ENCODE results near the gene CCDC178. TPM values are rescaled to one million over a fixed set of nuclear protein-coding genes. Genes with fewer than 3 reads are reported as not detected.

CCDC178 gene
- total RNA-seq, 2 donors from 2014 or later: 1.6 TPM; not detected in 1

- ATAC-seq (ENCODE audit: insufficient number of reproducible peaks, low FRiP score, low read depth): no peak
- TF ChIP-seq, protein P1, sequence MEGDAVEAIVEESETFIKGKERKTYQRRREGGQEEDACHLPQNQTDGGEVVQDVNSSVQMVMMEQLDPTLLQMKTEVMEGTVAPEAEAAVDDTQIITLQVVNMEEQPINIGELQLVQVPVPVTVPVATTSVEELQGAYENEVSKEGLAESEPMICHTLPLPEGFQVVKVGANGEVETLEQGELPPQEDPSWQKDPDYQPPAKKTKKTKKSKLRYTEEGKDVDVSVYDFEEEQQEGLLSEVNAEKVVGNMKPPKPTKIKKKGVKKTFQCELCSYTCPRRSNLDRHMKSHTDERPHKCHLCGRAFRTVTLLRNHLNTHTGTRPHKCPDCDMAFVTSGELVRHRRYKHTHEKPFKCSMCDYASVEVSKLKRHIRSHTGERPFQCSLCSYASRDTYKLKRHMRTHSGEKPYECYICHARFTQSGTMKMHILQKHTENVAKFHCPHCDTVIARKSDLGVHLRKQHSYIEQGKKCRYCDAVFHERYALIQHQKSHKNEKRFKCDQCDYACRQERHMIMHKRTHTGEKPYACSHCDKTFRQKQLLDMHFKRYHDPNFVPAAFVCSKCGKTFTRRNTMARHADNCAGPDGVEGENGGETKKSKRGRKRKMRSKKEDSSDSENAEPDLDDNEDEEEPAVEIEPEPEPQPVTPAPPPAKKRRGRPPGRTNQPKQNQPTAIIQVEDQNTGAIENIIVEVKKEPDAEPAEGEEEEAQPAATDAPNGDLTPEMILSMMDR (IDR thresholded peaks at IDR 0.05): no peak
- no peaks in the 10 kb centered on the region for H3K36me3 ChIP-seq
Measured at GRCh38 chr18:33205777-33206176, 234.7 kb downstream of the CCDC178 start.

GRCh38 chr18:33201509-33201926, 239.0 kb downstream of the CCDC178 start:
- ATAC-seq (ENCODE audit: insufficient number of reproducible peaks, low FRiP score, low read depth) (no peak), DNase-seq (ENCODE audit: low spot score) (no peak)
- Histone ChIP-seq H3K4me3 (no peak overlapping the region), H3K27ac (no peak overlapping the region), H3K36me3 (no peaks in the 10 kb centered on the region), H3K4me1 (ENCODE audit: control insufficient read depth in 1 of 2, low read depth in 2 of 2) (no peaks in the 10 kb centered on the region), H3K27me3 (replicated peaks; ENCODE audit: insufficient read depth) (no peaks in the 10 kb centered on the region), H3K9me3 (no peaks in the 10 kb centered on the region)
- TF ChIP-seq, protein P1 (IDR thresholded peaks at IDR 0.05): no peak

More at GRCh38 chr18:33205777-33206176, 234.7 kb downstream of the CCDC178 start:
- Histone ChIP-seq H3K9me3 (no peaks in the 10 kb centered on the region), H3K27me3 (replicated peaks; ENCODE audit: insufficient read depth) (no peaks in the 10 kb centered on the region), H3K4me1 (ENCODE audit: control insufficient read depth in 1 of 2, low read depth in 2 of 2) (no peaks in the 10 kb centered on the region), H3K4me3 (no peak overlapping the region), H3K27ac (no peak overlapping the region)
- no peak for DNase-seq (ENCODE audit: low spot score)

DNA sequence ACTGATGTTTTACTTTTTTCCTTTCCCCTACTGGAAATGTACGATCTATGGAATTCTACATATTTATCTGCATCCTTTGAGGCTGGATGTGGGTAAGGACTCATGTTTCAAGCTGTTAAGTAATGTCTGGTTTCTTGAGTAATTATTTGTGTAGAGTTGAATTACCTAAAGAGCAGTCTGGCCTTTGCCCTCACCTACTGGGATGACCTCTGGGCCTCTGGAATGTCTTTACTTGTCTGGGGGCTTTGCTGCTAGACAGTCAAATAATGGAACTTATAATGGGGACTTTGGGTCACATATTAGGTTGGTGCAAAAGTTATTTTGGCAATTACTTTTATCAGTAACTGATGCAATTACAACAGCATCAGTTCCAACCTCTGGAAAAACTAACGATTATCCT, 244.7 kb downstream of the CCDC178 start:
- no peaks in the 10 kb centered on the region for H3K36me3 ChIP-seq
- H3K9me3 ChIP-seq: no peaks in the 10 kb centered on the region
- DNase-seq (ENCODE audit: low spot score): no peak
- no peak for ATAC-seq (ENCODE audit: insufficient number of reproducible peaks, low FRiP score, low read depth)
- H3K27ac ChIP-seq: no peak overlapping the region
- no peak overlapping the region for H3K4me3 ChIP-seq
- no peaks in the 10 kb centered on the region for H3K4me1 ChIP-seq (ENCODE audit: control insufficient read depth in 1 of 2, low read depth in 2 of 2)
- TF ChIP-seq, protein P1 (IDR thresholded peaks at IDR 0.05): no peak
- no peaks in the 10 kb centered on the region for H3K27me3 ChIP-seq (replicated peaks; ENCODE audit: insufficient read depth)

DNA sequence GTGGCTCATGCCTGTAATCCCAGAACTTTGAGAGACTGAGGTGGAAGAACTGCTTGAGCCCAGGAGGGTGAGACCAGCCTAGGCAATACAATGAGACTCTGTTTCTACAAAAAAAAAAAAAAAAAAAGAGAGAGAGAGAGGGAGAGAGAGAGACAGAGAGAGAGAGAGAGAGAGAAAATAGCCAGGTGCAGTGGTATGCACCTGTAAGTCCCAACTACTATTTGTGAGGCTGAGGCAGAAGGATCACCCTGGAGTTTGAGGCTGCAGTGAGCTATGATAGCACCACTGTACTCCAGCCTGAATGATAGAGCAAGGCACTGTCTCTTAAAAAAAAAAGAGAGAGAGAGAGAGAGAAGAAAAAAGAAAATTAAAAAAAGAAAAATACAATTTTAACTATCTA, 245.7 kb downstream of the CCDC178 start:
- Histone ChIP-seq H3K4me1 (ENCODE audit: control insufficient read depth in 1 of 2, low read depth in 2 of 2) (no peaks in the 10 kb centered on the region), H3K9me3 (no peaks in the 10 kb centered on the region), H3K4me3 (no peak overlapping the region), H3K36me3 (no peaks in the 10 kb centered on the region), H3K27ac (no peak overlapping the region), H3K27me3 (replicated peaks; ENCODE audit: insufficient read depth) (no peaks in the 10 kb centered on the region)
- DNase-seq (ENCODE audit: low spot score) (no peak), ATAC-seq (ENCODE audit: insufficient number of reproducible peaks, low FRiP score, low read depth) (no peak)
- TF ChIP-seq, protein P1 (IDR thresholded peaks at IDR 0.05): no peak

GRCh38 chr18:33184958-33185357, 255.6 kb downstream of the CCDC178 start:
- no peaks in the 10 kb centered on the region for H3K36me3 ChIP-seq
- no peaks in the 10 kb centered on the region for H3K4me1 ChIP-seq (ENCODE audit: control insufficient read depth in 1 of 2, low read depth in 2 of 2)
- no peaks in the 10 kb centered on the region for H3K9me3 ChIP-seq
- H3K27me3 ChIP-seq (replicated peaks; ENCODE audit: insufficient read depth): no peaks in the 10 kb centered on the region
- H3K4me3 ChIP-seq: no peak overlapping the region
- H3K27ac ChIP-seq: no peak overlapping the region
- ATAC-seq (ENCODE audit: insufficient number of reproducible peaks, low FRiP score, low read depth) (no peak), DNase-seq (ENCODE audit: low spot score) (no peak)
- TF ChIP-seq, protein P1 (IDR thresholded peaks at IDR 0.05): no peak
